HPDE6-E6E7 (cell line): ENCODE results near the gene SEZ6.

Source experiments
- DNase-seq: peaks from one replicate; pipeline ENCODE4 v3.0.0; 2011; ENCODE audit warnings: missing footprints; ENCODE audit errors: extremely low spot score

Gene SEZ6

GRCh38 chr17:28954886-28955285, 50.9 kb downstream of the SEZ6 start:
- DNase-seq, result no peak

DNA sequence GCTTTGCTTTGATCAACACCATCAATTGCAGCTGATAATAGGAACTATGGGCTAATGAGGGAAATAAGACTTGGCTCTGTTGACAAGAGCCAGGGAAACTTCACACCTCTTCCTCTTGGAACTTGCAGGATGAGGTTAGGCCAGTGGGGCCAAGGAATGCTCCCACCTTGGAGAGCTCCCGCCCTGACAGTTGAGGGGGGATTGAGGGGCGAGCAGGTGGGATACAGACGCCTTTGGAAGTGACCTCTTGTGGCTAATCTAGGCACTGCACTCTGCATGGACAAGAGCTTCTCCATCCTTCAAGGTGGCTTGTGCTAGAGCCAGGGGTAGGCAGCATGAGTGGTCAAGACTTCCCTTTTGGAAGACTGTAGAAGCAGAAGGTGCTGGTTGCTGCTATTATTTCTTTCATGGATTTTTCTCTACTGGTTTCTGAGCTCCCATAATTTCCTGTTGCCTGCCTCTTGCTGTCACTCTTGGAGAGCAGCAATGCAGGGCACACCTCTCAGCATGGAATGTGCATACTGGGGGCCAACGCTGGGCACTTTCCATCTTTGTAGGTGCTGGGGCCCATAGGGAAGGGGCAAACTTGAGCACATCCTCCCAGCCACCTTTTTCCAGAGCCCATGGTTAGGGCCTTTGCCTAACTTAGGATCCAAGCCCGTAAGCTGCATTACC, 52.3 kb downstream of the SEZ6 start:
- DNase-seq, result peak; percentile 29

- DNase-seq, result peak; percentile 97
Measured at GRCh38 chr17:28951991-28952975, 53.5 kb downstream of the SEZ6 start.

DNA sequence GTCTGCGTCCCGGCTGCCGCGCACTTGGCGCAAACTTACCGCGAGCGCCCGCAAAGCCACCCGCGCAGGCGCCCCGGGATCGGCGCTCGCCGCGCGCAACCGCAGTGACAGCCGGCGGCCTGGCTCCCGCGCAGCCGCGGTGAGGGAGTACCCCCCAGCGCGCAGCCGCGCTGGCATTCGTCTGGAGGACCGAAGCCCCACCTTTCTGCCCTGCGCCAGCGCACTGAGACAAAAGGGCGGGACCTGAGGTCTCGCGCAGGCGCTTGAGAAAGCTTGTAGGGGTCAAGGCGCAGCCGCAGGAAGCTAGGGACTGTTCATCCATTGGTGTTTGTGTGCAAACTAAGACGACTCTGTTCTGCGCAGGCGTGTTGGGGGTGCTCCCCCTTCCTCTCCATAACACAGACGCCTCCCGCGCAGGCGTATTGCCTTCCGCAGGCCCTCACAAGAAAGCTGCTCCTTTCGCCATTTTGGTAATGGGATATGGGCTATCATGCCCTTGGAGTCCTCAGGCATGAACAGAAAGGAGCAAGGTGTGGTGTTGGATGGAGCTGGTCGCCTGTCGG, 54.3 kb downstream of the SEZ6 start, which contains the start of gene PHF12:
Gene PHF12 (minus strand): TSS at position 91 of the 563 bp plus-strand sequence. CDS start 558 bp downstream, outside the sequence.
- peak; percentile 98 for DNase-seq

DNA sequence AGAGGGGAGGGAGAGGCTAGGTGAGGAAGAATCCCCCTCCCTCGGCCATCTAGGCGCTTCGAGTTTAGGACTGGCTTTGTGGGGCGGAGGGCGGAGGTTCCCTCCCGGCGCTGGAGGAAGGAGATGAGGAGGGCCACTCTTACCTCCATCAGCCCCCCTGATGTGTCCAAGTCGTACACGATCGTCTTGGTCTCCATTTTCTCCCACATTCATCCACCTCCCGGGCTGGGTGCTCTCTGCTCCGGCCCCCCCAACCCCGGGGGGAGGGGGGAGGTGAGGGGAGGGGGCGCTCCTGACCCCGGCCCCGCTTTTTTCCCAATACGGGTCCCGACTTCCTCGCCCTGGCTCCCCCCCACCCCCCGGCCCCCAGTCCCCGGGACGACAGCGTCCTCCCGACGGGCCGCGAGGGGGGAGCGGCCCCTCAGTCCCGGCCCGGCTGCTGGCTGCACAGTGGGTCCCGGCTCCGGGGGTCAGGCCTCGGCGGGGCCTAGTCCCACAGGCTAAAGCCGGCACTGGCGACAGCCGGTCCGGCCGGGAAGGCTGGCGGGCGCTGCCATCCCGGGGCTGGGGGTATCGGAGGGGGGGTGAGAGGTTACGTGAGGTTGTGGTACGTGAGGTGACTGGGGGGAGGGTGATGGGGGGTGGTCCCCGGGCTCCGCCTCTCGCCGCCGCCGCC, 54.9 kb downstream of the SEZ6 start:
- DNase-seq, result no peak

DNA sequence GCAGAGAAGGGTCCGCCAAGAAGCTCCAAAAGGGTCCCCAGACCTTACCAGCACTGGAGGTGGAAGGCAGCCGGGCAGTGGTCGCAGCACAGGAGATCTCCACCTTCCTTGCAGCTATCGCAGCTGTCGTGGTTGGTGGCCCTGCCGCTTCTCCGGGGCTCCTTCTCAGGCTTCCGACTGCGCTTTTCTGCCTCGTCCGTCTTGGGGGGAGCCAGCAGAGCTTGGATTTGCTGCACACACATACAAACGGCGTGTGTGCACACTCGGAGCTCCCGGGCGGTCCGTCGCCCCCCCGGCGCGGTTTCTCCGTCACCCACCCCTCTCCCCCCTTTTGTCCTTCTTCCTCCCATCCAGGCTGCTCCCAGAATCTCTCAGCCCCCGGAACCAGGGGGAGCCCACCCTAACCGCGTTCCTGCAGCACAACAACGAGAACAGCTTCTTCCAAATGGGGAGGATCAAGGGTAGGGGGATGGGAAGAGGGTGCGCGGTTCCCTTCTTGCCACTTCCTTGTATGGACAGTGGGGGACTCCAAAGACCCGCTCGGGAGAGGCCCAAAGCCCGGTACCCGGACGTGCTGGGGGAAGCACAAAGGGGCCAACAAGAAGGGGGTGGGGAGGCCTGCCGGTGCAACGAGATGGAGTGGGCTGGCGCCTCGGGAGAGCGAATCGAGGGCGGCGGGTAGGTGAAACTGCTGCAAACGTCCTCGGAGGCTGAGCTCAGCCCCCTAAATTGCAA, 55.6 kb downstream of the SEZ6 start:
- DNase-seq, result no peak

DNA sequence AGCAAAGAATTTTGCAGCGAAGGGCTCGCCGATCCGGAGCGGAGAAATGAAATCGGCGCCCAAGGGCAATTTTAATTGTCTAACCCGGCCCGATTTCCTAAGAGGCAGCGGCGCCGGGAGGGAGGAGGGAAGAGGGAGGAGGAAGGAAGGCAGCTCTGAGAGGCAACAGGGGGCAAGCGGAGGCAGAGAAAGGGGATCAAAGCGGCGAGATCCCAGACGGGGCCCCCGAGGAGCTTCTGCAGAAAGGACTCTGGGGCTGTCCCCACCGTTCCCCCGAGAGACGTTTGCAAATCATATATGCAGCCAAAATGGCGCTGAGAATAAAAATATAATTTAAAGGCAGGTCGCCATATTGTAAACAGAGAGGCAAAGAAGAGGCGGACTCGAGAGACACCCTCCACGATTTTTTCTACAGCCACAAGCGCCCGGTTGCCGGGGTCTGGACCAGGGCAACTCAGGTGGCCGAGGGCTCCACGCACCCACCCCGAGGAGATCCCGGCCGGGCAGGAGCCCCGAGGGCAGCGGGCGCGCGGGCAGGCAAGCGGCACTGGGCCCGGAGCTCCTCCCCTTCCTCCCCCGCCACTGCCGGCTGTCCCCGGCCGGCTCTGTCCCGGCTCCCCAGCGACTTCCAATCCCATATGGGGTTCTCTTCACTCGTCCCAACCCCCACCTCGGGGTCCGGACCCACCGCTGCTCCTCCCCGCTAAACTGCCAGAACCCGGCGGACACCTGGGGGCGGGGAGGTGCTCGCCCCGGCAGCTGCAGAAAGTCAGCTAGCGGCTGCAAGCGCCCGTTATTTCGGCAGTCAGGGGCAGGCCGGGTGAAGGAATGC, 56.4 kb downstream of the SEZ6 start:
- no peak for DNase-seq

GRCh38 chr17:28948873-28949184, 57.0 kb downstream of the SEZ6 start:
- DNase-seq, result no peak

DNA sequence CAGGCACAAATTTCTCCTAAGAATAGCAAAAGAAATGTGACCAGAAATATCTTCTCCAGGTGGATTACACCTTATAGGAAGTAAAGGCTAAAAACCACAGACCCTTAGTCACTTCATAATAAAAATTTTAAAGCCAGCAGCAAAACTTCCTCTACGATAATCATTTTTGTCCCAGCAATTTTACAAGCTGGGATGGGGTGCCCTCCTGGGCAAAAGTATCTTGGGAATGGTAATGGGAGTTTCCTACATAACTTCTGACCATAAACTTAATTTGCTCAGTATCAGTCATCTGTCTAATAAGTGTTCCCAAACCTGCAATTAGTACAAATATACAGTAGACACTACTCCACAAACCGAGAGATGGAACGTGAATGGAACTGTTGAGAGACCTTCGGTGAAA, 57.5 kb downstream of the SEZ6 start:
- no peak for DNase-seq

DNA sequence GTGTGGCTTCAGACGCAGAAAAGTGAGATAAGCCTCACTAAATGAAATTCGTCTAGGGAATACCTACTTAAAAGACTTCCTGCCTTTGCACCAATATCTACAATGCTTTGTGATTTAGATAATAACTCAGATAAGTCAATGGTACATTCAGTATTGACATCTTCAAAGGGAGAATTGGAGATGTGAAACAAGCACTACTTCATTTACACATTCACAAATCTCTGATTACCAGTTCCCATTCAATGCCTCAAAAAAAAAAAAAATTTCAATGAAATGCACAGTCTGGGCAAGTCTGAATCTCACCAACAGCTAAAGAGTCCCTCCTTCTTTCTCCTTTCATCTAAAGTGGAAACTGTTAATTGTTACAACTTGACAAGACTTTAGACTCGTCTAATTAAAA, 58.2 kb downstream of the SEZ6 start:
- DNase-seq, result no peak

DNA sequence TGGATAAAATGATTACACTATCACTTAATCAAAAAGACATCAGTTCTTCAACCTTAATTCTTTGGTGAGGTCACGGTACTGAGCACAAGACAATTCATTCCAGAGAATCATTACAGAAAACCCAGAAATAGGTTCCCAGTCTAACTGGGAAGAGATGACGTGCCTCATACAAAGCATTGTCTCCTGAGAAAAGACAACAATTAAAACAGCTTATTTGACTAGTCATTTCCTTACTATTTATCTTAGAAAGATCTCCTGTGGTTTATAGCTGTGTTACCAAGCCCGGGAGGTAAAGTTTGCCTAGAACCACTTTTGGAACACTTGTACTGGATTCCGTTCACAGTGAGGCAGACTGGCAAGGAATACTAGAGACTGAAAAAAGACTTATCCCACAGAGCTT, 59.6 kb downstream of the SEZ6 start:
- no peak for DNase-seq

GRCh38 chr17:28944862-28945741, 60.7 kb downstream of the SEZ6 start:
- DNase-seq, result no peak

- DNase-seq, result no peak
Measured at GRCh38 chr17:28944343-28944742, 61.5 kb downstream of the SEZ6 start.

GRCh38 chr17:28942925-28943324, 62.9 kb downstream of the SEZ6 start:
- DNase-seq, result no peak

DNA sequence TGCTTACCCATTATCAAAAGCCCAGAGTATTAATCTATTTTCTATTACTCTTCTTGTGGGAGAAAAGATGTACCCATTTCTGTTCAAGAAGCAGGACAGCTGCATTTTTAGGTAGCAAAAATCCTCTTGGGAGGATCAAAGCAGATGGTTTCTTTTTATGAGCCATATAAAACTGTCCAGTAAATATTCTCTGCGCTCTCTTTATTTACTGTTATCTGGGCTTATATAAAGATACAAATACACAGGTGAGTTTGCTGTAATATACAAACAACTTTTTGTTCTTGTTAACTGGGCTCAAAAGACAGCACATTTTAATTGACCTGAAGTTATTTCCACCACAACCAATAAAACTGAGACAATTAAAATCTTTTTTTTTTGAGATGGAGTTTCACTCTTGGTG, 64.6 kb downstream of the SEZ6 start:
- DNase-seq, result no peak

DNA sequence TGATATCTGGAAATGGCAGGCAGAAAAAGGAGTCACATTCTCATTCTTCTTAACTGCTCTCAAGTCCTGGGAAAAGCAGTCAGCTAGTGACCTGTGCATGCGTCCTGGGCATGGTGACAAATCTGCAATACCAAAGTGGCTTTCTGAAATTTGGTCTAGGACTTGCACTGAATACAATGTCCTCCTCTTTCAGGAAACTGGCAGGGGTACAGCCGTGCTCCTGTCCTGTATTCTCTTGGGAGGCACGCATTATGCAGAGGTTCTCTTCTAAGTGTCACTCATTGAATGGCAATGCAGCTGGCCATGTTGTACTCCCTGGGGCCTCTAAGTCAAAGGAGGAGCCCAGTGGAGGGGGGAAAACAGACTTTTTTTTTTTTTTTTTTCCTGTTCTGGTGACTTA, 65.2 kb downstream of the SEZ6 start:
- DNase-seq, result no peak

DNA sequence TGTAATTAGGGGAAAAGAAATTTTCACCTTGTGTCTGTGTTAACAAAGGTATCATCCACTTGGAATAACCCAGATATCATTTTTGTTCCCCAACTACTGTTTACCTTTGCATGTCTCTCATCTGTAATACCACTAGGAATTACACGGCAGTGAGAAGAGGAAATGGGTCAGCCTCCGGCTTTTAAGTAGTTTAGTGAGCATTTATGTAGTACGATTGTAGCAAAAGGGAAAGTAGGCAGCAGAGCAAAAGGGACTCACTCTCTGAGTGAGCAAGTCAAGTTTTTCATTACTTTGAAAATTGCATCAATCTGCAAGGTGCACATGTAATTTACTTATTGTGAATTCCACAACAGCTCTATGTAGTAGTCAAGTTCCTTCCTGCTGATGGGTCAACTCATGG, 65.7 kb downstream of the SEZ6 start:
- DNase-seq, result no peak

- DNase-seq, result no peak
Measured at GRCh38 chr17:28938552-28938951, 67.3 kb downstream of the SEZ6 start.

DNA sequence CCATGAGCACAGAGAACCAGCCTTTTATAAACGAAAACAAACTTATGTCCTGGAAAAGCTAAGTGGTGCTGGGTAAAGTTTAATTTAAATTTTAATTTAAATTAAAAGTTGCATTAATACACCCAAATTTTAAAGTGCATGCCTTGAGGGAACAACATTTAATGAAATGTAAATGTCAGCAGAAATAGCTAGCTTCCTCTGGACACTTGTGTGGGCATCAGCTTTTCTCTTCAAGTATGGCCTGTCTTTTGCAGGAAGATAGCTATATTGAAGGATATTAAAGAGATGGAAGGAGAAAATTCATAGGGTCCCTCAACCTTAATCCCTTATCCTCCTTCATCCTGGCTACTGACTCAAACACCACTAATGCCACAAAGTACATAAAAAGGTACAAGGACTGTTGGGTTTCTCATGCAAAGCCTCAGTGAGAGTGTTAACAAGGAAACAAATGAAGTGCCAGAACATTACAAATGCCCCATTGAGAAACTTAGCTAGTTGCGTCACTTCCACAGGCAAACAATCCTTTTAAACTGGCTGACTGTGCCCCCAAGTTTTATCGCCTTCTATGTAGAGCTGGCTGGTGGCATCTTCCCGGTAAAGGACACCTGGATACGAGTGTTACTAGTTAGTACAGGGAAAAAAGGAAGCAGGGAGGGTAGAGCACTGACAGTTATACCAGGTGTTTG, 68.6 kb downstream of the SEZ6 start:
- DNase-seq, result no peak
